Measurements from ENCODE around the gene TMEM267. TPM values are rescaled to one million over a fixed set of nuclear protein-coding genes. Genes with fewer than 3 reads are reported as not detected.
"Not testable (repeated sequence)": the region's sequence is repeated elsewhere in the genome, so short reads cannot be mapped to it uniquely, and the experiment has no call there.

Gene TMEM267
- total RNA-seq, 2 experiments from 2014 or later, result 7.1 to 9.6 TPM

DNA sequence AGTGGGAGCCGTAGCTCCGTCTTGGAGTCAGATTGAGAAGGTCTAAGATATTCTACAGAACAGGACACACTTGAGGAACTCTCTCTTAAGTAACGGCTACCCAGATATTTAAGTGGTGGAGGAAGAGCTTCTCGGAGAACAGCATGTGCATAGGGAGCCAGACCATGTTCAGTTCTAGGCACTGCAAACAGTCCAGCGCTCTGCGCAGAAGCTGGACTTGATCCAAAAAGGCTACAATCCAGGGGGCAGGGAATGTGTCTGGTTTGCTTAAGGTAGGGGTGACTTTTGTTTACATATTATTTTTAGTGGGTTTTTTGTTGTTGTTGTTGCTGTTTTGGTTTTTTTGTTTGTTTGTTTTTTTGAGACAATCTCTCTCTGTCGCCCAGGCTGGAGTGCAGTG, 54.6 kb downstream of the TMEM267 start:
- no peaks in the 10 kb centered on the region for H3K36me3 ChIP-seq (ENCODE audit: insufficient read depth, low read length)
- intact Hi-C loops (cut with DNase I, micrococcal nuclease), result no loop called here
- H3K9me3 Mint-ChIP-seq, result no peaks in the 10 kb centered on the region
- no peak for DNase-seq
- no peak overlapping the region for H3K27ac Mint-ChIP-seq
- ChIA-PET POLR2A (no interaction called here), CTCF (no interaction called here)
- no peaks in the 10 kb centered on the region for H3K36me3 Mint-ChIP-seq (ENCODE audit: low read depth)
- H3K9me3 ChIP-seq (ENCODE audit: control insufficient read depth in 1 of 2, insufficient read depth in 1 of 2, low read length in 2 of 2), result no peaks in the 10 kb centered on the region
- H3K4me1 Mint-ChIP-seq (ENCODE audit: low read depth), result no peaks in the 10 kb centered on the region
- no peak overlapping the region for H3K27ac ChIP-seq (ENCODE audit: low read depth in 1 of 2, low read length in 2 of 2)
- no peak for ATAC-seq (ENCODE audit: poor library complexity)
- H3K27me3 ChIP-seq (ENCODE audit: control insufficient read depth in 1 of 2, insufficient read depth in 2 of 2, low read length in 2 of 2), result no peaks in the 10 kb centered on the region
- no peaks in the 10 kb centered on the region for H3K27me3 Mint-ChIP-seq
- TF ChIP-seq, protein P1, sequence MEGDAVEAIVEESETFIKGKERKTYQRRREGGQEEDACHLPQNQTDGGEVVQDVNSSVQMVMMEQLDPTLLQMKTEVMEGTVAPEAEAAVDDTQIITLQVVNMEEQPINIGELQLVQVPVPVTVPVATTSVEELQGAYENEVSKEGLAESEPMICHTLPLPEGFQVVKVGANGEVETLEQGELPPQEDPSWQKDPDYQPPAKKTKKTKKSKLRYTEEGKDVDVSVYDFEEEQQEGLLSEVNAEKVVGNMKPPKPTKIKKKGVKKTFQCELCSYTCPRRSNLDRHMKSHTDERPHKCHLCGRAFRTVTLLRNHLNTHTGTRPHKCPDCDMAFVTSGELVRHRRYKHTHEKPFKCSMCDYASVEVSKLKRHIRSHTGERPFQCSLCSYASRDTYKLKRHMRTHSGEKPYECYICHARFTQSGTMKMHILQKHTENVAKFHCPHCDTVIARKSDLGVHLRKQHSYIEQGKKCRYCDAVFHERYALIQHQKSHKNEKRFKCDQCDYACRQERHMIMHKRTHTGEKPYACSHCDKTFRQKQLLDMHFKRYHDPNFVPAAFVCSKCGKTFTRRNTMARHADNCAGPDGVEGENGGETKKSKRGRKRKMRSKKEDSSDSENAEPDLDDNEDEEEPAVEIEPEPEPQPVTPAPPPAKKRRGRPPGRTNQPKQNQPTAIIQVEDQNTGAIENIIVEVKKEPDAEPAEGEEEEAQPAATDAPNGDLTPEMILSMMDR (IDR thresholded peaks at IDR 0.05), result no peak
- H3K4me3 ChIP-seq (ENCODE audit: low read length), result no peak overlapping the region
- no peaks in the 10 kb centered on the region for H3K4me1 ChIP-seq (ENCODE audit: insufficient read depth, low read length)
- no peak overlapping the region for H3K4me3 Mint-ChIP-seq

DNA sequence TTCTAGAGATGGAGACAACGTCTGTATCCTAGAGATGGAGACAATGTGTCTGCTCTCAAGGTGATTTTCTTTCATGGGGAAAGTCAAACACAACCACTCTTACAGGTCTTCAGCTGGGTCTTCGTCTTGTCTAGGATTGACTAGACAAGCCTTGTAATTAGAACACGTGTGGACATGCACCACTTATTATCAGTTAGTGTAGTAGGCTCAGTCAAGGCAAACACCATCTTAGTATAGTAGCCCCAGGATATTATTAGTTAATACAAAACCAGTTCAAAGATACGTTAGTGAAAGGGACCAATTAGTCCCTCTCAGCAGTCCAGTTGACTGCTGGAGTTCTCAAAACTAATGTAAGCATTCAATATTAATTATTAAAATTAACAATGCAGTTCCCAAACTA, 56.4 kb downstream of the TMEM267 start:
- no peaks in the 10 kb centered on the region for H3K27me3 ChIP-seq (ENCODE audit: control insufficient read depth in 1 of 2, insufficient read depth in 2 of 2, low read length in 2 of 2)
- intact Hi-C loops (cut with DNase I, micrococcal nuclease), result no loop called here
- H3K9me3 Mint-ChIP-seq, result no peaks in the 10 kb centered on the region

DNA sequence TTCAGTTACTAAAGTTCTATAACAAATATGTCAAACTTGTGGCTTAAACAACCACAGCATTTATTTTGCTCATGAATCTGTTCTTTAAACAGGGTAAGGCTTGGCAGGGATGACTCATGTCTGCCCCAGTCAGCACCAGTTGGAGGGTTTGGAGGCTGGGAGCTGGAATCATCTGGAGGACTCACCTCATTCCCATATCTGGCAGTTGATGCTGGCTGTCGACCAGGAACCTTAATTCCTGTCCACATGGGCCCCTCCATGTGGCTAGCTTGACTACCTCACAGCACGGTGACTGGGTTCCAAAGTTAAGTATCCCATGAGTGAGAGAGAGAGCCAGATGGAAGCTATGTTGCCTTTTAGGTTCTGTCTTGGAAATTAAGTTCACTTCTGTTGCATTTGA, 57.7 kb downstream of the TMEM267 start:
- no peak overlapping the region for H3K4me3 ChIP-seq (ENCODE audit: low read length)
- H3K27me3 Mint-ChIP-seq, result no peaks in the 10 kb centered on the region
- H3K4me1 Mint-ChIP-seq (ENCODE audit: low read depth), result no peaks in the 10 kb centered on the region
- H3K4me3 Mint-ChIP-seq, result no peak overlapping the region
- no peak overlapping the region for H3K27ac ChIP-seq (ENCODE audit: low read depth in 1 of 2, low read length in 2 of 2)
- ATAC-seq (ENCODE audit: poor library complexity) (no peak), DNase-seq (no peak)
- H3K27ac Mint-ChIP-seq, result no peak overlapping the region
- TF ChIP-seq, protein P1 (IDR thresholded peaks at IDR 0.05), result no peak
- no peaks in the 10 kb centered on the region for H3K9me3 Mint-ChIP-seq
- ChIA-PET CTCF (no interaction called here), POLR2A (no interaction called here)
- H3K36me3 Mint-ChIP-seq (ENCODE audit: low read depth), result no peaks in the 10 kb centered on the region
- no peaks in the 10 kb centered on the region for H3K27me3 ChIP-seq (ENCODE audit: control insufficient read depth in 1 of 2, insufficient read depth in 2 of 2, low read length in 2 of 2)
- H3K9me3 ChIP-seq (ENCODE audit: control insufficient read depth in 1 of 2, insufficient read depth in 1 of 2, low read length in 2 of 2), result no peaks in the 10 kb centered on the region
- intact Hi-C loops (cut with DNase I, micrococcal nuclease), result no loop called here
- no peaks in the 10 kb centered on the region for H3K36me3 ChIP-seq (ENCODE audit: insufficient read depth, low read length)
- no peaks in the 10 kb centered on the region for H3K4me1 ChIP-seq (ENCODE audit: insufficient read depth, low read length)

More for the DNA sequence above, 56.4 kb downstream of the TMEM267 start:
- Histone ChIP-seq H3K4me1 (ENCODE audit: insufficient read depth, low read length) (no peaks in the 10 kb centered on the region), H3K36me3 (ENCODE audit: insufficient read depth, low read length) (no peaks in the 10 kb centered on the region), H3K9me3 (ENCODE audit: control insufficient read depth in 1 of 2, insufficient read depth in 1 of 2, low read length in 2 of 2) (no peaks in the 10 kb centered on the region), H3K4me3 (ENCODE audit: low read length) (no peak overlapping the region), H3K27ac (ENCODE audit: low read depth in 1 of 2, low read length in 2 of 2) (no peak overlapping the region)
- no peaks in the 10 kb centered on the region for H3K36me3 Mint-ChIP-seq (ENCODE audit: low read depth)
- H3K27me3 Mint-ChIP-seq, result no peaks in the 10 kb centered on the region
- no peaks in the 10 kb centered on the region for H3K4me1 Mint-ChIP-seq (ENCODE audit: low read depth)
- ChIA-PET CTCF (no interaction called here), POLR2A (no interaction called here)
- no peak overlapping the region for H3K4me3 Mint-ChIP-seq
- TF ChIP-seq, protein P1 (IDR thresholded peaks at IDR 0.05), result no peak
- no peak overlapping the region for H3K27ac Mint-ChIP-seq
- no peak for DNase-seq
- ATAC-seq (ENCODE audit: poor library complexity), result no peak

DNA sequence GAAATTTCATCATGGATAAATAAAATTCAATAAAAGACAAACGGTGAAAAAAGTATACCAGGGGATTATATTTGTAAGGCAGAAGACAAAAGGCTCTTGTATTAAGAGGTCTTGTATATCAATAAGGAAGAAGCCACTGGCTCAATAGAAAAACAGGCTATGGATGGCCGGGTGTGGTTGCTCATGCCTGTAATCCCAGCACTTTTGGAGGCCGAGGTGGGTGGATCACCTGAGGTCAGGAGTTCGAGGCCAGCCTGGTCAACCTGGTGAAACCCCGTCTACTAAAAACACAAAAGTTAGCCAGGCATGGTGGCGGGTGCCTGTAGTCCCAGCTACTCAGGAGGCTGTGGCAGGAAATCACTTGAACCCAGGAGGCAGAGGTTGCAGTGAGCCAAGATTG, 60.6 kb downstream of the TMEM267 start:
- H3K36me3 Mint-ChIP-seq (ENCODE audit: low read depth), result not testable (repeated sequence)

More for the DNA sequence above, 60.6 kb downstream of the TMEM267 start:
- H3K27me3 Mint-ChIP-seq; intact Hi-C loops (cut with DNase I, micrococcal nuclease); H3K27me3 ChIP-seq (ENCODE audit: control insufficient read depth in 1 of 2, insufficient read depth in 2 of 2, low read length in 2 of 2); H3K36me3 ChIP-seq (ENCODE audit: insufficient read depth, low read length); H3K27ac Mint-ChIP-seq; H3K4me3 ChIP-seq (ENCODE audit: low read length); H3K9me3 ChIP-seq (ENCODE audit: control insufficient read depth in 1 of 2, insufficient read depth in 1 of 2, low read length in 2 of 2); H3K9me3 Mint-ChIP-seq; DNase-seq; H3K4me1 ChIP-seq (ENCODE audit: insufficient read depth, low read length); H3K27ac ChIP-seq (ENCODE audit: low read depth in 1 of 2, low read length in 2 of 2); H3K4me1 Mint-ChIP-seq (ENCODE audit: low read depth); POLR2A ChIA-PET; CTCF ChIA-PET; ATAC-seq (ENCODE audit: poor library complexity); H3K4me3 Mint-ChIP-seq: not testable (repeated sequence)
